ENCODE measurements around the gene PCSK6.

DNA sequence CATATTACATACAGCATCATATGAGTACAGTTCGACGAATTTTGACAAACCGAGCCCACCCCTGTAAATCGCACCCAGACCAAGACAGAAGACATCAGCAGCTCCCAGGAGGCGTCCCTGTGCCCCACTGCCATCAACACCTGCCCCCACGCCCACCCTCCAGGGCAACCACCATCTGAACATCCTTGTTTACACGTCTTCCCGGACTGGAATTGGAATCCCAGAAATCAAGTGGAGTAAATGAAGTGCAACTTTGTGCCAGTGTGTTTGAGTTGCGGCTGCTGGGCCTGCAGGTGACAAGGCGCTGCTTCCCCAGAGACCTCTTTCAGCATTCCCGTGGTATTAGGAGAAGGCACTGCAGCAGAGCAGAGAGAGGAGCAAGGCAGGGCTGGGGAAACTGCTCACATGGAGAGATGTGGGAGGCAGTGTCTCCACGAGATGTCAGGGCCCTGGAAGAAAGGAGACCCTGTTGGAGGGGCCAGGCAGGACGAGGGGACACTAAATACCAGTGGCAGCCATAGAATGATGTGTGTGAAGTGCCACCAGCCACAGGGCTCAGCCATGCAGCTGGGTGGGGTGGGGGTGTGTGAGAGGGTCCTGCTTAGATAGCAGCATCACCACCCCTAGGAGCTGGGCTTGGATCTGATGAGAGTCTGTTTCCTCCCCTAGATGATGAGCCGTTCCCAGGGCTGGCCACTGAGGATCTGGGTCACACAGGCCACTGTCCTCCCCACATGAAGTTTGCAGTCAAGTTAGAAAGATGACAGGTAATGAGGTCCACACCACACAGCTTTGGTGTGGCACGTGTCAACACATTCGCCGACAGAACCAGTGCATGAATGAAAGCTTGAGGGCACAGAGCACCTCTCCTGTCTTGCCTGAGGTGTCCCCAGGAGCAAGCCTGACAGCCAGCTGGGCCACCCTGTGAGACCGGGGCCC, 33.4 kb upstream of the PCSK6 start:
- TF ChIP-seq POLR2AphosphoS5 (IDR thresholded peaks at IDR 0.05) = no peak
- no peak for TF ChIP-seq EZH2 (IDR thresholded peaks at IDR 0.05; ENCODE audit: borderline replicate concordance, insufficient read depth, low read length, poor library complexity, severe bottlenecking)
- TF ChIP-seq CTCF (IDR thresholded peaks at IDR 0.05; ENCODE audit: poor library complexity, severe bottlenecking) = no peak
- TF ChIP-seq EP300 (conservative IDR thresholded peaks at IDR 0.05; ENCODE audit: poor library complexity, severe bottlenecking) = no peak
- TF ChIP-seq, protein P1, sequence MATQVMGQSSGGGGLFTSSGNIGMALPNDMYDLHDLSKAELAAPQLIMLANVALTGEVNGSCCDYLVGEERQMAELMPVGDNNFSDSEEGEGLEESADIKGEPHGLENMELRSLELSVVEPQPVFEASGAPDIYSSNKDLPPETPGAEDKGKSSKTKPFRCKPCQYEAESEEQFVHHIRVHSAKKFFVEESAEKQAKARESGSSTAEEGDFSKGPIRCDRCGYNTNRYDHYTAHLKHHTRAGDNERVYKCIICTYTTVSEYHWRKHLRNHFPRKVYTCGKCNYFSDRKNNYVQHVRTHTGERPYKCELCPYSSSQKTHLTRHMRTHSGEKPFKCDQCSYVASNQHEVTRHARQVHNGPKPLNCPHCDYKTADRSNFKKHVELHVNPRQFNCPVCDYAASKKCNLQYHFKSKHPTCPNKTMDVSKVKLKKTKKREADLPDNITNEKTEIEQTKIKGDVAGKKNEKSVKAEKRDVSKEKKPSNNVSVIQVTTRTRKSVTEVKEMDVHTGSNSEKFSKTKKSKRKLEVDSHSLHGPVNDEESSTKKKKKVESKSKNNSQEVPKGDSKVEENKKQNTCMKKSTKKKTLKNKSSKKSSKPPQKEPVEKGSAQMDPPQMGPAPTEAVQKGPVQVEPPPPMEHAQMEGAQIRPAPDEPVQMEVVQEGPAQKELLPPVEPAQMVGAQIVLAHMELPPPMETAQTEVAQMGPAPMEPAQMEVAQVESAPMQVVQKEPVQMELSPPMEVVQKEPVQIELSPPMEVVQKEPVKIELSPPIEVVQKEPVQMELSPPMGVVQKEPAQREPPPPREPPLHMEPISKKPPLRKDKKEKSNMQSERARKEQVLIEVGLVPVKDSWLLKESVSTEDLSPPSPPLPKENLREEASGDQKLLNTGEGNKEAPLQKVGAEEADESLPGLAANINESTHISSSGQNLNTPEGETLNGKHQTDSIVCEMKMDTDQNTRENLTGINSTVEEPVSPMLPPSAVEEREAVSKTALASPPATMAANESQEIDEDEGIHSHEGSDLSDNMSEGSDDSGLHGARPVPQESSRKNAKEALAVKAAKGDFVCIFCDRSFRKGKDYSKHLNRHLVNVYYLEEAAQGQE (IDR thresholded peaks at IDR 0.05; ENCODE audit: borderline replicate concordance) = no peak
- TF ChIP-seq TAF1 (IDR thresholded peaks at IDR 0.05; ENCODE audit: low read depth) = no peak

Measured in neural cell (in vitro differentiated cells).